ENCODE measurements around the gene CNTN4.

DNA sequence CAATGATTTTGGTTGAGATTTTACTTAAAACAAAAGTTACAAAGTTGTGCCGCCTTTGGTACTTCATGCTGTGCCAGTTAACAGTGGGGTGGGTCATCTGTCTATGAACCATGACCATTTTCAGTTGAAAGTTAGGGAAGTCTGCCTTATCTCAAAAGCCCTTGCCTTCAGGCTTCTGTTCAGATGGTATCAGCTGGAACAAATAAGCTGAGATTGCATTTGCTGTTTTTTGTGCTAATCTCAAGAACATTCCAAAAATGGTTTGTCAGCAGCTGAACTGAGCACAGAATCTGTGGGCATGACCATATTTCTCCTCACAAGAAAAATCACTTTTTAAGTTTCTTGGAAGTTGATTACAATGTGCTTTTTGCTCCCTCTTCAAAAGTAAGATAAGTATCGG is 869.2 kb downstream of the CNTN4 start:
- TF ChIP-seq, protein P1, sequence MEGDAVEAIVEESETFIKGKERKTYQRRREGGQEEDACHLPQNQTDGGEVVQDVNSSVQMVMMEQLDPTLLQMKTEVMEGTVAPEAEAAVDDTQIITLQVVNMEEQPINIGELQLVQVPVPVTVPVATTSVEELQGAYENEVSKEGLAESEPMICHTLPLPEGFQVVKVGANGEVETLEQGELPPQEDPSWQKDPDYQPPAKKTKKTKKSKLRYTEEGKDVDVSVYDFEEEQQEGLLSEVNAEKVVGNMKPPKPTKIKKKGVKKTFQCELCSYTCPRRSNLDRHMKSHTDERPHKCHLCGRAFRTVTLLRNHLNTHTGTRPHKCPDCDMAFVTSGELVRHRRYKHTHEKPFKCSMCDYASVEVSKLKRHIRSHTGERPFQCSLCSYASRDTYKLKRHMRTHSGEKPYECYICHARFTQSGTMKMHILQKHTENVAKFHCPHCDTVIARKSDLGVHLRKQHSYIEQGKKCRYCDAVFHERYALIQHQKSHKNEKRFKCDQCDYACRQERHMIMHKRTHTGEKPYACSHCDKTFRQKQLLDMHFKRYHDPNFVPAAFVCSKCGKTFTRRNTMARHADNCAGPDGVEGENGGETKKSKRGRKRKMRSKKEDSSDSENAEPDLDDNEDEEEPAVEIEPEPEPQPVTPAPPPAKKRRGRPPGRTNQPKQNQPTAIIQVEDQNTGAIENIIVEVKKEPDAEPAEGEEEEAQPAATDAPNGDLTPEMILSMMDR (IDR thresholded peaks at IDR 0.05): no peak
- TF ChIP-seq EP300 (IDR thresholded peaks at IDR 0.05) (no peak), POLR2A (IDR thresholded peaks at IDR 0.05) (no peak)

Measured in ovary (tissue), 3 donors.